T-cell (primary cell): ENCODE results near the gene C16orf96. TPM values are rescaled to one million over a fixed set of nuclear protein-coding genes. Genes with fewer than 3 reads are reported as not detected.

Experiments used
- ATAC-seq, 4 experiments: fragments of 200-7000 bp in 3 of 4; fragments of 150-1000 bp in 1 of 4; cut with Tn5 transposase; replicated peaks in 1 of 4; 1 replicate in 3 of 4; 2 replicates in 1 of 4; pipeline ENCODE4 v1.10.0; 2021; ENCODE audit warnings: moderate library complexity in 3 of 4, mild to moderate bottlenecking in 2 of 4, moderate number of reproducible peaks in 1 of 4
- CTCF ChIA-PET, 2 donors: fragments of 300-600 bp; sonication (Branson Sonifier 250); formaldehyde crosslinking; loops; one replicate each; lab custom pipeline; 2022; ENCODE audit warnings: antibody characterized with exemption in 2 of 2; lab: Charles Lee
- POLR2A ChIA-PET, 2 donors: fragments of 300-600 bp; sonication (Branson Sonifier 250); formaldehyde crosslinking; loops; one replicate each; lab custom pipeline; 2022; ENCODE audit warnings: antibody characterized with exemption in 2 of 2; lab: Charles Lee
- DNase-seq, 35 experiments: peaks; one replicate each; pipeline versions ENCODE4 v3.0.0 to v3.0.0-alpha.2; 2013 to 2023
- H3K27ac ChIP-seq: one replicate; pipeline ENCODE4 v1.5.1; 2013; ENCODE audit warnings: low read length
- H3K27me3 ChIP-seq, 2 experiments: replicated peaks in 1 of 2; 1 replicate in 1 of 2; 2 replicates in 1 of 2; pipeline versions ENCODE4 v1.6.1 to v1.7.0; 2013; ENCODE audit warnings: low read length in 1 of 2, mixed read lengths in 1 of 2; ENCODE audit not compliant: control insufficient read depth in 2 of 2, insufficient read depth in 2 of 2; ENCODE audit errors: extremely low read depth in 1 of 2
- H3K36me3 ChIP-seq, 2 donors: 1 replicate in 1 of 2; 2 replicates in 1 of 2; pipeline versions ENCODE4 v1.6.1 to v1.7.0; 2013; ENCODE audit warnings: low read length in 1 of 2; ENCODE audit not compliant: control insufficient read depth in 2 of 2, insufficient read depth in 1 of 2; ENCODE audit errors: extremely low read depth in 1 of 2
- H3K4me1 ChIP-seq, 2 experiments: 1 replicate in 1 of 2; 2 replicates in 1 of 2; pipeline versions ENCODE4 v1.6.1 to v1.7.0; 2013; ENCODE audit warnings: low read length in 2 of 2, mixed read lengths in 1 of 2; ENCODE audit not compliant: insufficient read depth in 2 of 2, control insufficient read depth in 1 of 2; ENCODE audit errors: extremely low read depth in 1 of 2
- H3K4me3 ChIP-seq, 2 donors: 1 replicate in 1 of 2; 2 replicates in 1 of 2; pipeline versions ENCODE4 v1.5.1 to v1.7.0; 2013; ENCODE audit warnings: mild to moderate bottlenecking in 2 of 2, low read length in 1 of 2, moderate library complexity in 1 of 2; ENCODE audit not compliant: control insufficient read depth in 1 of 2; ENCODE audit errors: extremely low read depth in 1 of 2
- H3K9me3 ChIP-seq: 2 replicates; pipeline ENCODE4 v1.7.0; 2013
- H3K27ac Mint-ChIP-seq, 2 donors: one replicate each; pipeline ENCODE4 v1.8.0; 2020 to 2021; ENCODE audit warnings: mild to moderate bottlenecking in 2 of 2, mixed read lengths in 2 of 2
- H3K27me3 Mint-ChIP-seq, 2 donors: one replicate each; pipeline ENCODE4 v1.8.0; 2021 to 2022; ENCODE audit warnings: mixed read lengths in 2 of 2
- H3K36me3 Mint-ChIP-seq: one replicate; pipeline ENCODE4 v1.8.0; 2021; ENCODE audit warnings: mixed read lengths
- H3K4me1 Mint-ChIP-seq, 3 donors: one replicate each; pipeline ENCODE4 v1.8.0; 2020 to 2022; ENCODE audit warnings: mixed read lengths in 3 of 3, mild to moderate bottlenecking in 1 of 3
- H3K4me3 Mint-ChIP-seq, 3 donors: one replicate each; pipeline ENCODE4 v1.8.0; 2020 to 2022; ENCODE audit warnings: mild to moderate bottlenecking in 3 of 3, mixed read lengths in 3 of 3, moderate library complexity in 3 of 3
- H3K9me3 Mint-ChIP-seq, 3 donors: one replicate each; pipeline ENCODE4 v1.8.0; 2020 to 2022; ENCODE audit warnings: mixed read lengths in 3 of 3
- WGBS: methylation state at CpG from one replicate; pipeline ENCODE4 v1.1.5; 2013; ENCODE audit warnings: missing lambda C conversion rate; ENCODE audit not compliant: insufficient coverage; 5-methylcytosine and 5-hydroxymethylcytosine counted together
- total RNA-seq, 35 experiments: library from RNA in 6 of 35; stranded (reverse) in 6 of 35; fragments of 120-200 nt in 1 of 35; gene quantifications; one replicate each; pipeline versions ENCODE4 v1.2.1 to v1.2.4 and lab custom pipeline; 2013 to 2026

C16orf96 gene
- total RNA-seq, 5 donors from 2014 or later (not counting 1 experiment from before 2014, with no cell fraction given): 0.30 to 0.66 (median 0.50) TPM

DNA sequence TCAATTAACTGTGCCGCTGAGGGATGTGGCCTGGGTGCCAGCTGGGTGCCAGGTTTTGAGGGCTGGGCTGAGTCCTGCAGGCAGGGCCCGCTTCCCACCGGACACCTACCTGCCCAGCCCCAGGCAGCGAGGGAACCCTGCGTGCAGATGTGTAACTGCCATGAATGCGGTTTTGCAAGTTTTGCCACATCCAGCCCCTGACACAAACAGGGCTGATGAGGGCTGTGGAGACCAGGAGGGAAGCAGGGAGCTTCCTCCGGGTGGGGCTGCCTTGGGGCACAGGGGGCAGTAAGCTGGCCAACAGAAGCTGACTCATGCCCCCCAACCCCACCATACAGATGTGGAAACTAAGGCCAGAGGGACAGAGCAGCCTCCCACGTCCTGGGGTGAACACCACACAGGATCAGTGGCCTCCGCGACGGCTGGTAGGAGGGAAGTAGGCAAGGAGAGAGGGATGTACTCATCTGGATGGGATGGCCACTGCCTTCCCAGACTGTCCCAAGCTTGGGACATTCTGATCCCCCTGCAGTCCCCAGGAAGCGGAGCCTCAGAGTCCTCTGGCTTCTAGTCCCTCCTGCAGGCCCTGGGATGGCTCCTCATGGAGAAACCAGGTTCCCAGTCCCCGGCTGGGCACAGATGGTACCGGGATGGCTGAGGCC lies 57.0 kb downstream of the C16orf96 start:
- Mint-ChIP-seq H3K4me1 (peaks cover 38 to 40% (median 38%) of the 10 kb centered on the region in 3 donors), H3K4me3 (peak overlapping the region; percentile 68 to 79 (median 75)), H3K36me3 (peaks cover 3% of the 10 kb centered on the region), H3K27ac (peak overlapping the region in 1 of 2 donors; percentile 16), H3K9me3 (no peaks in the 10 kb centered on the region), H3K27me3 (no peaks in the 10 kb centered on the region)
- DNase-seq: no peak
- Histone ChIP-seq H3K36me3 (peaks cover 0 to 13% of the 10 kb centered on the region in 2 donors), H3K27me3 (no peaks in the 10 kb centered on the region), H3K27ac (no peak overlapping the region), H3K9me3 (no peaks in the 10 kb centered on the region), H3K4me3 (peak overlapping the region; percentile 46 to 79), H3K4me1 (peaks cover 10 to 60% of the 10 kb centered on the region in 2 experiments)
- 86% methylated on average over 8 of the region's 14 CpGs for WGBS
- CTCF ChIA-PET: interaction anchor here in 1 of 2 donors (0.6 kb wide), 1 partner anchor 1004 kb away, joined by 3 read pairs; no protein-coding TSS in a partner anchor
- no peak for ATAC-seq
- POLR2A ChIA-PET: no interaction called here

DNA sequence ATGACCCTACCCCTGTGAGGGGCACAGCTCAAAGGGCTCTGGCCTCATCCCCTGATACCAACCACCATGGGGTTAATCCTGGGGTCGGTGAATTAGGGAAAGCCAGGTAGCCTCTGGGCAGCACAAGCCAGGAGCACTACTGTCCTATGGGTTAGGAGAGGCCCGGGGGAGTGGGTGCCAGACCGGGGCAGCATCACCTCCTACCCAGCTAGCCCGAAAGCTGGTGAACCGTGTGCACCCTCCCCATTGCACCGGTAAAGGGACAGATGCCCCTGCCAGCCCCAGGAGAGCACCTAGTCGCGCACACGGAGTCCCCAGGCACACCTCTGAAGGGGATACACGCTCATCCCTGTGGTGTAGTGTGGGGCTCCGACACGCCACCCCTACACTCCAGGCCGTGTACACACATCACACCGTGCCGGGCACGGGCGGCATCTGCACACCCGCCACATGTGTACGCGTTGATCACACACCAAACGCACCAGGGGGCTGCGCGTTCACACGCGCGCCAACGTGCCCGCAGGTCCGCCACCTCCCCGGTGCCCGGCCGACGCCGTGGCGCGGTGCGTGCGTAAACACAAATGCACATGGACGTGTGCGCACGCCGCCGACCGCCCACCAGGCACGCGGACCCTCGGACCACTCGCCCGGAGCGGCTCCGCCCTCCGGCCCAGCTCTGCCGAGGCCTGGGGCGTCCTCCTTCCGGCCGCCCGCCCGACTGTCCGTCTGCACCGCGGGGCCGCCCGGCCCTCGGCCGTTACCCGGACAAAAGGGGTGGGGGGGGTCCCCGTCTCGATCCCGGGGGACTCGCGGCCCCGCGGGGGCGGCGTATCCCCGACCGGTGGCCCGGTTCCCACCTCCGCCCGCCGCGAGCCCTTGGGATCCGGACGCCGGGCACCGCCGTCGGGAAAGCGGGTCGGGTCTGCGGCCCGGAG lies 57.8 kb downstream of the C16orf96 start:
- Histone ChIP-seq H3K9me3 (no peaks in the 10 kb centered on the region), H3K4me1 (peaks cover 13 to 61% of the 10 kb centered on the region in 2 experiments), H3K36me3 (peaks cover 0 to 5% of the 10 kb centered on the region in 2 donors), H3K27me3 (no peaks in the 10 kb centered on the region), H3K4me3 (peak overlapping the region; percentile 46 to 79), H3K27ac (no peak overlapping the region)
- DNase-seq (peak in 17 of 35 experiments; percentile 6 to 47 (median 22)), ATAC-seq (no peak)
- Mint-ChIP-seq H3K27ac (peak overlapping the region in 1 of 2 donors; percentile 39), H3K4me3 (peak overlapping the region; percentile 75 to 92 (median 79)), H3K4me1 (peaks cover 38 to 46% (median 40%) of the 10 kb centered on the region in 3 donors), H3K27me3 (no peaks in the 10 kb centered on the region), H3K36me3 (no peaks in the 10 kb centered on the region), H3K9me3 (no peaks in the 10 kb centered on the region)
- under 1% methylated on average over 81 of the region's 92 CpGs for WGBS
- CTCF ChIA-PET: interaction anchor here in 1 of 2 donors (0.6 kb wide), 1 partner anchor 1005 kb away, joined by 3 read pairs; no protein-coding TSS in a partner anchor
- POLR2A ChIA-PET: no interaction called here

DNA sequence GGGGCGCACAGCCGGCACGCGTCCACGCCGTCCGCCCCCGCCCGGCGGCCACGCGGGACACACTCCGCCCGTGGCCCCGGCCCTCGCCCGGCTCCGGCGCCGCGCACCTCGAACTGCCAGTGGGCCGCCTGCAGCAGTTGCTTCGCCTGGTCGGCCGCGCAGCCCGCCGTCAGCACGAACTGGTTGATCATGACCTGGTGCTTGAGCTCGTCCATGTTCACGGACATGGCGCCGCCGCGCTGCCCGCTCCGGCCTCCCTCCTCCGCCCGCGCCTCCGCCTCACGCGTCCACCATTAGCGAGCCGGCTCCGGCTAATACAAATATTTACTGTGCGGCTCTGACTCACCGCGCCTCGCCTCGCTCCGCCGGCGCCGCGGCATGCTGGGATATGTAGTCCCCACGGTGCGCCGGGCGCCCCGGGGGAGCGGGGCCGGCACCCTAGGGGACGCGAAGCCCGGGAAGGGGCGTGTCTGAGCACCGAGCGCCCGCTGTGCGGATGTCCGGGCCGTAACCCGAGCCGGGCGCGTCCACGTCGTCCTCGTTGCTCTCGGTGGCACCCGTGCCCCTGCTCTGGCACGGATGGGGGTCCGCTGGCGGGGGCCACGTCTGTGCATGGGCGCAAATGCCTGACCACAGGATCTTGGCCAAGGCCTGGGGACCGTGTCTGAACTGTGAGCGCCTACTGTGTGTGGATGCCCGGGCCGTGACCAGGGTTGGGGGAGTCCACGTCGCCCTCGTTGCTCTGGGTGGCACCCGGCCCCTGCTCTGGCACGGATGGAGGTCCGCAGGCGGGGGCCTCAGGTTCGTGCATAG lies 58.6 kb downstream of the C16orf96 start, which contains the start of gene UBALD1:
UBALD1 (minus strand) TSS at position 318 of the 813 bp plus-strand sequence; CDS start at position 227, 91 bp downstream.
- H3K4me3 Mint-ChIP-seq: peak within 1 kb of the TSS; percentile 91 to 93 (median 92)
- peak; percentile 45 to 87 (median 59) for DNase-seq
- H3K4me1 Mint-ChIP-seq: peaks cover 38 to 46% (median 40%) of the 10 kb centered on the region in 3 donors
- no peaks in the 10 kb centered on the region for H3K27me3 ChIP-seq
- H3K27ac ChIP-seq: peak within 1 kb of the TSS; percentile 88
- peak within 1 kb of the TSS; percentile 50 to 79 for H3K4me3 ChIP-seq
- WGBS: 9% methylated on average over 100 of the region's 100 CpGs
- peaks cover 13 to 65% of the 10 kb centered on the region in 2 experiments for H3K4me1 ChIP-seq
- ATAC-seq: peak; percentile 45 to 57 (median 50)
- H3K36me3 Mint-ChIP-seq: no peaks in the 10 kb centered on the region
- H3K9me3 Mint-ChIP-seq: no peaks in the 10 kb centered on the region
- ChIA-PET CTCF (no interaction called here), POLR2A (no interaction called here)
- peaks cover 0 to 3% of the 10 kb centered on the region in 2 donors for H3K36me3 ChIP-seq
- no peaks in the 10 kb centered on the region for H3K9me3 ChIP-seq
- no peaks in the 10 kb centered on the region for H3K27me3 Mint-ChIP-seq
- H3K27ac Mint-ChIP-seq: peak within 1 kb of the TSS; percentile 91 to 93

- Histone ChIP-seq H3K4me3 (peak overlapping the region; percentile 50 to 79), H3K27me3 (no peaks in the 10 kb centered on the region), H3K36me3 (peaks cover 0 to 5% of the 10 kb centered on the region in 2 donors), H3K9me3 (no peaks in the 10 kb centered on the region), H3K27ac (peak overlapping the region; percentile 88), H3K4me1 (peaks cover 13 to 65% of the 10 kb centered on the region in 2 experiments)
- DNase-seq: peak in 3 of 35 experiments; percentile 12 to 25 (median 24)
- H3K4me3 Mint-ChIP-seq: peak overlapping the region; percentile 91 to 93 (median 92)
- H3K27ac Mint-ChIP-seq: peak overlapping the region; percentile 91 to 93
- no peaks in the 10 kb centered on the region for H3K27me3 Mint-ChIP-seq
- H3K9me3 Mint-ChIP-seq: no peaks in the 10 kb centered on the region
- ATAC-seq: no peak
- H3K36me3 Mint-ChIP-seq: no peaks in the 10 kb centered on the region
- POLR2A ChIA-PET: interaction anchor here in 1 of 2 donors (0.6 to 1.4 kb wide), 5 partner anchors 9 to 264 kb away, joined by 4 to 14 read pairs (median 4); partner anchors contain the start of genes CDIP1 and MGRN1
- 79% methylated on average over 36 of the region's 39 CpGs for WGBS
- H3K4me1 Mint-ChIP-seq: peaks cover 38 to 46% (median 40%) of the 10 kb centered on the region in 3 donors
- CTCF ChIA-PET: interaction anchor here in 1 of 2 donors (0.6 to 3.3 kb wide), 11 partner anchors 9 to 361 kb away, joined by 3 to 22 read pairs (median 4); partner anchors contain the start of genes ANKS3, DNAAF8 and MGRN1
Observed at GRCh38 chr16:4615384-4616046, 59.4 kb downstream of the C16orf96 start.

GRCh38 chr16:4616047-4616811 lies 60.1 kb downstream of the C16orf96 start:
- CTCF ChIA-PET: interaction anchor here in 1 of 2 donors (0.5 to 3.3 kb wide), 15 partner anchors 8 to 654 kb away, joined by 3 to 22 read pairs (median 4); partner anchors contain the start of genes ANKS3, DNAAF8 and MGRN1
- under 1% methylated on average over 54 of the region's 57 CpGs for WGBS
- no peaks in the 10 kb centered on the region for H3K36me3 Mint-ChIP-seq
- DNase-seq: peak; percentile 94 to 100 (median 99)
- H3K9me3 Mint-ChIP-seq: no peaks in the 10 kb centered on the region
- peaks cover 0 to 6% of the 10 kb centered on the region in 2 donors for H3K36me3 ChIP-seq
- POLR2A ChIA-PET: interaction anchor here in 1 of 2 donors (0.5 to 1.4 kb wide), 10 partner anchors 8 to 265 kb away, joined by 3 to 14 read pairs (median 4); partner anchors contain the start of genes CDIP1, MGRN1 and NUDT16L1
- peaks cover 13 to 60% of the 10 kb centered on the region in 2 experiments for H3K4me1 ChIP-seq
- H3K9me3 ChIP-seq: no peaks in the 10 kb centered on the region
- H3K4me3 Mint-ChIP-seq: peak overlapping the region; percentile 91 to 93 (median 92)
- peak overlapping the region; percentile 75 to 88 for H3K4me3 ChIP-seq
- peak overlapping the region; percentile 88 for H3K27ac ChIP-seq
- H3K27me3 Mint-ChIP-seq: no peaks in the 10 kb centered on the region
- ATAC-seq: peak; percentile 89 to 93 (median 90)
- peak overlapping the region; percentile 99 for H3K27ac Mint-ChIP-seq
- H3K27me3 ChIP-seq: no peaks in the 10 kb centered on the region
- H3K4me1 Mint-ChIP-seq: peaks cover 36 to 45% (median 38%) of the 10 kb centered on the region in 3 donors
